PC-3 (cell line): ENCODE measurements around the gene SARDH. TPM values are rescaled to one million over a fixed set of nuclear protein-coding genes. Genes with fewer than 3 reads are reported as not detected.

Experiments
- ATAC-seq: fragments of 200-7000 bp; cut with Tn5 transposase; 2 replicates; pipeline ENCODE4 v1.9.1; 2020; ENCODE audit warnings: mild to moderate bottlenecking, moderate library complexity
- BruUV-seq: library from RNA; stranded (reverse); fragments of 400-500 nt; replicated peaks from 2 replicates; lab custom pipeline; 2021; lab: Mats Ljungman, UMichigan
- CTCF ChIA-PET: fragments of 300-600 bp; sonication (Branson Sonifier 250); formaldehyde crosslinking; loops from one replicate; lab custom pipeline; 2022; ENCODE audit warnings: antibody characterized with exemption; lab: Charles Lee
- POLR2A ChIA-PET: fragments of 300-600 bp; sonication (Branson Sonifier 250); formaldehyde crosslinking; loops from one replicate; lab custom pipeline; 2022; ENCODE audit warnings: antibody characterized with exemption; ENCODE audit not compliant: unreplicated experiment; lab: Charles Lee
- DNase-seq: peaks from one replicate; pipeline ENCODE4 v3.0.0-alpha.2; 2015
- H2AFZ ChIP-seq: fragments of 300-600 bp; sonication (generic); 2 replicates; pipeline ENCODE4 v1.6.0; 2016; ENCODE audit warnings: antibody characterized with exemption, low read length
- H3F3A ChIP-seq: fragments of 300-600 bp; sonication (generic); one replicate; pipeline ENCODE4 v1.6.0; 2017; ENCODE audit warnings: antibody characterized with exemption, low read length, control low read depth, mild to moderate bottlenecking; ENCODE audit not compliant: unreplicated experiment
- H3K27ac ChIP-seq: fragments of 300-600 bp; sonication (generic); 2 replicates; pipeline ENCODE4 v1.5.1; 2016; ENCODE audit warnings: mild to moderate bottlenecking, low read length
- H3K27me3 ChIP-seq: fragments of 300-600 bp; sonication (generic); 2 replicates; pipeline ENCODE4 v1.6.1; 2016; ENCODE audit warnings: low read length, mixed read lengths
- H3K36me3 ChIP-seq: fragments of 300-600 bp; sonication (generic); 2 replicates; pipeline ENCODE4 v1.6.1; 2016; ENCODE audit warnings: low read depth, mixed run types, low read length, mixed read lengths
- H3K4me1 ChIP-seq: fragments of 300-600 bp; sonication (generic); 2 replicates; pipeline ENCODE4 v1.5.1; 2016; ENCODE audit warnings: low read length; ENCODE audit not compliant: insufficient read depth
- H3K4me2 ChIP-seq: fragments of 300-600 bp; sonication (generic); 2 replicates; pipeline ENCODE4 v1.6.0; 2016; ENCODE audit warnings: low read length
- H3K4me3 ChIP-seq: fragments of 300-600 bp; sonication (generic); 2 replicates; pipeline ENCODE4 v1.5.1; 2016; ENCODE audit warnings: mild to moderate bottlenecking, low read length, mixed read lengths
- H3K79me2 ChIP-seq: fragments of 300-600 bp; sonication (generic); 2 replicates; pipeline ENCODE4 v1.6.1; 2017; ENCODE audit warnings: low read length, mixed read lengths
- H3K9ac ChIP-seq: fragments of 300-600 bp; sonication (generic); 2 replicates; pipeline ENCODE4 v1.6.0; 2016; ENCODE audit warnings: mild to moderate bottlenecking, low read length
- H3K9me2 ChIP-seq: fragments of 300-600 bp; sonication (generic); replicated peaks from 2 replicates; pipeline ENCODE4 v1.6.1; 2016; ENCODE audit warnings: mixed run types, low read length, mixed read lengths
- H3K9me3 ChIP-seq: fragments of 300-600 bp; sonication (generic); 2 replicates; pipeline ENCODE4 v1.6.1; 2016; ENCODE audit warnings: low read length, mixed read lengths
- H4K20me1 ChIP-seq: fragments of 300-600 bp; sonication (generic); 2 replicates; pipeline ENCODE4 v1.6.1; 2016; ENCODE audit warnings: low read length, mixed read lengths
- EZH2 ChIP-seq: fragments of 300-600 bp; sonication (generic); IDR thresholded peaks from one replicate; pipeline ENCODE4 v1.6.1; 2017; ENCODE audit warnings: antibody characterized with exemption, mild to moderate bottlenecking, low read length; ENCODE audit not compliant: unreplicated experiment
- EZH2phosphoT487 ChIP-seq: fragments of 300-600 bp; sonication (generic); IDR thresholded peaks from 2 replicates; pipeline ENCODE4 v1.6.1; 2018; ENCODE audit warnings: mild to moderate bottlenecking, antibody characterized with exemption, low read length, borderline replicate concordance
- intact Hi-C: fragments of 100-400 bp; cut with micrococcal nuclease; formaldehyde crosslinking; loops from 2 replicates; pipeline ENCODE4 v1.9.0; 2023
- total RNA-seq: library from RNA; depleted of rRNA; stranded (reverse); fragments of >200 nt; gene quantifications from 2 replicates; pipeline ENCODE4 v1.2.3, GENCODE V29; 2014
- TF ChIP-seq, protein P1 (sequence below): fragments of 300-600 bp; sonication (generic); conservative IDR thresholded peaks from 2 replicates; pipeline ENCODE4 v1.5.1; 2017; ENCODE audit warnings: antibody characterized with exemption, low read depth, mild to moderate bottlenecking, low read length

The SARDH gene
- total RNA-seq, 1 experiment from 2014 or later, result 3.4 TPM

DNA sequence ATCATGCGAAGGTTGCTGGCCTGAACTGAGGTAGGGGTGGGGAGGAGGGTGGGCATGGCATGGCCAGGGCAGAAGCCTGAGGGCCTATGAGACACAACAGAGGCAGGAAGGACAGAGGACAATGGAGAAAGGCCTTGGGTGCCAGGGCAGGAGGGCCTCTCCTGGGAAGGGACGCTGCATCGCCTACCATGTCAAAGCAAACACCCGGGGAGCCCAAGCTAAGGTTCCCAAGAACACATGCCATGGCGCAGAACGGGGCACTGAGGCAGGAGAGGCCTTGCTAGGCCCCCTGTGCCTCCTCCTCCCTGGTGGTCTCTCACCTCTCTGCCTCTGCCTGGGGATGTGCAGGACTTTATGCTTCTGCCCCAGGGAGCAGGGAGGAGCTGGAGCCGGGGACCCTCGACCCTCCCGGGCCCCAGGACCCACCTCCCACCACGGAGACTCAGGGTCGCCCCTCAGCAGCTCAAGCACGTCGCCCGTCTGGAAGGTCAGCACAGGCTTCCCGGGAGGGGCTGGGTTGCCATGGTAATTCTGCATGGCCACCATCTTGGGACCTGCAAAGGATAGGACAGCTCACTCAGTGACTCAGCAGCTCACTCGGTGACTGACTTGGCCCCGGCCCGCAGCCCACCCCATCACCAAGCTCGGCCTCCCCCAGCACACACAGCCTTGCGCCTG is 40.3 kb upstream of the SARDH start:
- intact Hi-C loops, result no loop called here
- CTCF ChIA-PET, result interaction anchor here (0.5 kb wide), 1 partner anchor 665 kb away, joined by 3 read pairs; no protein-coding TSS in a partner anchor

DNA sequence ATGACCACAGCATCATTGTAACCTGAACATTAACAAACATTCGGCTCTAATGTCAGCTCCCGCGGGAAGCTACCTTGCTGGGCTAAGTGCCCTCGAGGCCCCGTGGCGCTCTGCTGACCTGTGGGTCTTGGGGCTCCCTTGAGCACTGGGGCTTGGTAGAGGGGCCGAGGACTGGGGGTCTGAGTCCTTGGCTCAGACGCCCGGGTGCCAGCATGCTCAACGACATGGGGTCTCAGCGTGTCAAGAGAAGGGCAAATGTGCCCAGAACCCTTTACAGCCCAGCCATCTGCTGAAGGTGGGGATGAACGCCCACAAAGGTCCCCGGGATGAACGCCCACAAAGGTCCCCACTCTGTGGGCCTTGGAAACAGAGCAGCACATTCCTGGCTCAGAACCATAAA is 39.7 kb upstream of the SARDH start:
- Histone ChIP-seq H3K4me1 (no peaks in the 10 kb centered on the region), H3K27me3 (no peaks in the 10 kb centered on the region), H3K79me2 (no peaks in the 10 kb centered on the region), H3K36me3 (no peaks in the 10 kb centered on the region), H3K27ac (no peak overlapping the region), H3K9ac (no peak overlapping the region), H3K4me2 (no peak overlapping the region), H4K20me1 (no peaks in the 10 kb centered on the region), H3K9me3 (no peaks in the 10 kb centered on the region), H3F3A (no peaks in the 10 kb centered on the region), H3K4me3 (no peak overlapping the region), H3K9me2 (no peaks in the 10 kb centered on the region), H2AFZ (no peak overlapping the region)
- intact Hi-C loops, result no loop called here
- TF ChIP-seq EZH2 (no peak), EZH2phosphoT487 (no peak)
- TF ChIP-seq, protein P1, sequence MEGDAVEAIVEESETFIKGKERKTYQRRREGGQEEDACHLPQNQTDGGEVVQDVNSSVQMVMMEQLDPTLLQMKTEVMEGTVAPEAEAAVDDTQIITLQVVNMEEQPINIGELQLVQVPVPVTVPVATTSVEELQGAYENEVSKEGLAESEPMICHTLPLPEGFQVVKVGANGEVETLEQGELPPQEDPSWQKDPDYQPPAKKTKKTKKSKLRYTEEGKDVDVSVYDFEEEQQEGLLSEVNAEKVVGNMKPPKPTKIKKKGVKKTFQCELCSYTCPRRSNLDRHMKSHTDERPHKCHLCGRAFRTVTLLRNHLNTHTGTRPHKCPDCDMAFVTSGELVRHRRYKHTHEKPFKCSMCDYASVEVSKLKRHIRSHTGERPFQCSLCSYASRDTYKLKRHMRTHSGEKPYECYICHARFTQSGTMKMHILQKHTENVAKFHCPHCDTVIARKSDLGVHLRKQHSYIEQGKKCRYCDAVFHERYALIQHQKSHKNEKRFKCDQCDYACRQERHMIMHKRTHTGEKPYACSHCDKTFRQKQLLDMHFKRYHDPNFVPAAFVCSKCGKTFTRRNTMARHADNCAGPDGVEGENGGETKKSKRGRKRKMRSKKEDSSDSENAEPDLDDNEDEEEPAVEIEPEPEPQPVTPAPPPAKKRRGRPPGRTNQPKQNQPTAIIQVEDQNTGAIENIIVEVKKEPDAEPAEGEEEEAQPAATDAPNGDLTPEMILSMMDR, result no peak
- ATAC-seq, result no peak
- POLR2A ChIA-PET, result no interaction called here
- DNase-seq, result no peak
- BruUV-seq, result no TSS peak
- CTCF ChIA-PET, result no interaction called here

More for the DNA sequence above, 40.3 kb upstream of the SARDH start:
- Histone ChIP-seq H3K9ac (no peak overlapping the region), H4K20me1 (no peaks in the 10 kb centered on the region), H3K27me3 (no peaks in the 10 kb centered on the region), H2AFZ (no peak overlapping the region), H3F3A (no peaks in the 10 kb centered on the region), H3K4me1 (no peaks in the 10 kb centered on the region), H3K9me3 (no peaks in the 10 kb centered on the region), H3K9me2 (no peaks in the 10 kb centered on the region), H3K36me3 (no peaks in the 10 kb centered on the region), H3K4me2 (no peak overlapping the region), H3K79me2 (no peaks in the 10 kb centered on the region), H3K27ac (no peak overlapping the region), H3K4me3 (no peak overlapping the region)
- POLR2A ChIA-PET, result no interaction called here
- ATAC-seq (no peak), DNase-seq (no peak)
- BruUV-seq, result no TSS peak
- TF ChIP-seq EZH2, result no peak
- no peak for TF ChIP-seq EZH2phosphoT487
- TF ChIP-seq, protein P1, result no peak

DNA sequence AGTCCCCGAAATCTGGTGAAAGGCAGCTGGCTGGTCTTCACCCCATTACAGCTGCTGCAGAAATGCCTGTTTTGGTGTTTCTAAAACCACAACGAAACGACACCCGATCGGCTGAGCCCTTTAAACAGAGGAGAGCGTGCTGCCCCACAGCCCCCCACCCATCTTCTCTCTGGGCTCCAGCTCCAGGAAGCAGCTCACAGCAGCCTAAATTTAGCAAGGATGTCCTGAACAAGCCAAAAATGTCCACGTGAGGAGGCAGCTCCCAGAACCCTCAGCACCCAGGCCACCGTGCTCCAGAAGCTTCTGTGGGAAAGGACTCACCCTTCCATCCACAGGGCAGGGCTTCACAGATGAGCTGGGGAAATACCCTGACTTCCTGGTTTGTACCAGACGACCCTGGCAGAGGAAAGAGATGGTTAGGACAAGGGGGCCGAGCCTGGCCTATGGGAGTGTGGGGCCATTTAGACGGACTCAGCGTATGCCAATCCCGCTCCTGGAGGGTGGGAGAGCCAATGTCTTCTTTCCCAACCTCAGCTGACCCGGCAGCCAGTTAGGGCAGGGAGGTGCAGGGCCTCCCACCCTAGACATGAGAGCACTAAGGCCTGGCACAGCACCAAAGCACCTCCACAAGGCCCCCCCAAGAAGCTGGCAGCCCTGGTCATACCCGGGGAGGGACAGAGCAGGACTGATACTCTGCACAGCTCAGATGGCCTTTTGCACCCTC is 39.1 kb upstream of the SARDH start:
- H3K36me3 ChIP-seq, result no peaks in the 10 kb centered on the region
- H3K4me2 ChIP-seq, result no peak overlapping the region
- DNase-seq, result no peak
- no peak overlapping the region for H3K4me3 ChIP-seq
- POLR2A ChIA-PET, result no interaction called here
- H2AFZ ChIP-seq, result no peak overlapping the region
- no peaks in the 10 kb centered on the region for H3K79me2 ChIP-seq
- H3F3A ChIP-seq, result no peaks in the 10 kb centered on the region
- no peaks in the 10 kb centered on the region for H3K4me1 ChIP-seq
- H3K27me3 ChIP-seq, result no peaks in the 10 kb centered on the region
- no peaks in the 10 kb centered on the region for H3K9me3 ChIP-seq
- no peak overlapping the region for H3K9ac ChIP-seq
- H4K20me1 ChIP-seq, result no peaks in the 10 kb centered on the region
- no peaks in the 10 kb centered on the region for H3K9me2 ChIP-seq
- no TSS peak for BruUV-seq
- TF ChIP-seq EZH2 (no peak), EZH2phosphoT487 (no peak)
- TF ChIP-seq, protein P1, result no peak
- H3K27ac ChIP-seq, result no peak overlapping the region
- intact Hi-C loops, result no loop called here
- CTCF ChIA-PET, result no interaction called here
- no peak for ATAC-seq
